GM13977 (cell line): ENCODE results near the gene PIK3R3.

Source experiments
- DNase-seq: peaks from one replicate; pipeline ENCODE4 v3.0.0; 2012; ENCODE audit warnings: low spot score
- CTCF ChIP-seq: IDR thresholded peaks from 2 replicates; pipeline ENCODE4 v1.5.1; 2012; ENCODE audit warnings: mild to moderate bottlenecking, control low read depth; ENCODE audit not compliant: insufficient read depth; ENCODE audit errors: extremely low read depth, missing control alignments
- in situ Hi-C: fragments of 300-500 bp; cut with MboI; formaldehyde crosslinking; loops from one replicate; pipeline ENCODE4 v1.12.0; 2022; ENCODE audit warnings: low sequenced_read_pairs, low pct_unique_long_range_greater_than_20kb, mixed read lengths, inconsistent platforms; ENCODE audit not compliant: unreplicated experiment

The PIK3R3 gene

GRCh38 chr1:46130606-46131005 is 1.8 kb downstream of the PIK3R3 start:
- in situ Hi-C loops: no loop called here
- DNase-seq: no peak
- TF ChIP-seq CTCF: no peak

- no peak for TF ChIP-seq CTCF
- in situ Hi-C loops: no loop called here
- DNase-seq: no peak
Measured at GRCh38 chr1:46130121-46130520, 2.3 kb downstream of the PIK3R3 start.

GRCh38 chr1:46128344-46128743 is 4.1 kb downstream of the PIK3R3 start:
- TF ChIP-seq CTCF: no peak
- DNase-seq: no peak
- in situ Hi-C loops: no loop called here

- in situ Hi-C loops: no loop called here
- TF ChIP-seq CTCF: no peak
- DNase-seq: no peak
Measured at GRCh38 chr1:46118856-46119255, 13.6 kb downstream of the PIK3R3 start.

- no peak for DNase-seq
- TF ChIP-seq CTCF: no peak
- in situ Hi-C loops: no loop called here
Measured at GRCh38 chr1:46117810-46118494, 14.5 kb downstream of the PIK3R3 start.

GRCh38 chr1:46114925-46115603 is 17.4 kb downstream of the PIK3R3 start:
- no peak for TF ChIP-seq CTCF
- in situ Hi-C loops: no loop called here
- no peak for DNase-seq

GRCh38 chr1:46113948-46114347 is 18.5 kb downstream of the PIK3R3 start:
- in situ Hi-C loops: no loop called here
- DNase-seq: no peak
- TF ChIP-seq CTCF: no peak
